ENCODE measurements around the gene LRRC8E.
"Not testable (repeated sequence)": the region's sequence is repeated elsewhere in the genome, so short reads cannot be mapped to it uniquely, and the experiment has no call there.

Gene LRRC8E

DNA sequence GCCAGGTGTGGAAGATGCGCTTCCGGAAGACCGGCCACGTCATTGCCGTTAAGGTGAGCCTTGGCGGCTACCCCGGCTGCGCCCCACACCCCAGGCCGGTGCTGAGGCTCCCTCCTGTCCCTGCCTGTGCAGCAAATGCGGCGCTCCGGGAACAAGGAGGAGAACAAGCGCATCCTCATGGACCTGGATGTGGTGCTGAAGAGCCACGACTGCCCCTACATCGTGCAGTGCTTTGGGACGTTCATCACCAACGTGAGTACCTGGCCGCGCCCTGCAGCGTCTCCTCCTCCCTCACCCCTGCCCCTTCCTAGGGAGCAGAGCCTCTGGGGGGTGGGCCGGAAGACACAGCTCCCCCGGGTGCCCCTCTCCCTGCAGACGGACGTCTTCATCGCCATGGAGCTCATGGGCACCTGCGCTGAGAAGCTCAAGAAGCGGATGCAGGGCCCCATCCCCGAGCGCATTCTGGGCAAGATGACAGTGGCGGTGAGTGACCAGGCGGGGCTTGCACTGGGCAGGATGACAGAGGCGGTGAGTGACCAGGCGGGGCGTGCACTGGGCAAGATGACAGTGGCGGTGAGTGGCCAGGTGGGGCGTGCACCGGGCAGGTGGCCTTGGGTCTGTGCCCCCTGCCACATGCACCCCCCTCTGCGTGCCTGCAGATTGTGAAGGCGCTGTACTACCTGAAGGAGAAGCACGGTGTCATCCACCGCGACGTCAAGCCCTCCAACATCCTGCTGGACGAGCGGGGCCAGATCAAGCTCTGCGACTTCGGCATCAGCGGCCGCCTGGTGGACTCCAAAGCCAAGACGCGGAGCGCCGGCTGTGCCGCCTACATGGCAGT lies 22.2 kb downstream of the LRRC8E start:
- FAIRE-seq: no peak

GRCh38 chr19:7911508-7912143 lies 23.3 kb downstream of the LRRC8E start:
- FAIRE-seq: no peak

GRCh38 chr19:7912144-7912696 lies 23.9 kb downstream of the LRRC8E start:
- no peak for FAIRE-seq

GRCh38 chr19:7912697-7913564 lies 24.6 kb downstream of the LRRC8E start:
- no peak for FAIRE-seq

GRCh38 chr19:7913652-7914051 lies 25.3 kb downstream of the LRRC8E start:
- no peak for FAIRE-seq

DNA sequence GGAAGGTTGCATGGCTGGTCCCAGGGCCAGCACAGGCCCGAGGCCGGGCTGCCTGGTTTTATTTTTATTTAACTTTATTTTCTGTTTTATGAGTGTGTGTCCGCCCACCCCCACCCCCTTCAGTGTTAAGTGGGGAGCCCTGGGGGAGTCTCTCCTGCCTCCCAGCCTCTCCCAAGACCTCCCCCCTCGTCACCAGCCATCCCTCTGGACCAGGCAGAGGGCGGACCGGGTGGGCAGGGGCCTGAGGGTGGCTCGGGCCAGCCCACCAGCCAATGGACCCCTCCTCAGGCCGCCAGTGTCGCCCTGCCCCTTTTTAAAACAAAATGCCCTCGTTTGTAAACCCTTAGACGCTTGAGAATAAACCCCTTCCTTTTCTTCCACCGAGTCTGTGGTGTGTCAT lies 25.8 kb downstream of the LRRC8E start:
- no peak for FAIRE-seq

DNA sequence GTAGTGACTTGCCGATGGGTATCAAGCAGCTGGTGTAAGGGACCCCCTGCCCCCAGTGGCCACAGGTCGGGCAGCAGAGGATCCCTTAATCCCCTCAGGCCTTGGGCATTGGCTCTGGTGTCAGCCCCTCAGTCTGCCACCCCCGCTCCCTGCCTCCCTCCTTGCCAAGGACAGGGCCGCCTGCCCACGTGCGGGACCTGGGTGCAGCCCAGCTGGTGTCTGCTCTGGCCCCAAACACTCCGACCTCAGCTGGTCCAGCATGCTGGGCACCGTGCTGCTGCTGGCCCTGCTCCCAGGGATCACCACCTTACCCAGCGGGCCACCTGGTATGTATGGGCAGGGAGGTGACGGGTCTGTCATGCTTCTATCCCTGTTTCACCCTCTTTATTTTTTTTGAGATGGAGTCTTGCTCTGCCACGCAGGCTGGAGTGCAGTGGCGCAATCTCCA lies 26.3 kb downstream of the LRRC8E start, which contains the start of gene TGFBR3L:
TSS of gene TGFBR3L (plus strand) at position 233 of the 448 bp plus-strand sequence.
- no peak for FAIRE-seq

DNA sequence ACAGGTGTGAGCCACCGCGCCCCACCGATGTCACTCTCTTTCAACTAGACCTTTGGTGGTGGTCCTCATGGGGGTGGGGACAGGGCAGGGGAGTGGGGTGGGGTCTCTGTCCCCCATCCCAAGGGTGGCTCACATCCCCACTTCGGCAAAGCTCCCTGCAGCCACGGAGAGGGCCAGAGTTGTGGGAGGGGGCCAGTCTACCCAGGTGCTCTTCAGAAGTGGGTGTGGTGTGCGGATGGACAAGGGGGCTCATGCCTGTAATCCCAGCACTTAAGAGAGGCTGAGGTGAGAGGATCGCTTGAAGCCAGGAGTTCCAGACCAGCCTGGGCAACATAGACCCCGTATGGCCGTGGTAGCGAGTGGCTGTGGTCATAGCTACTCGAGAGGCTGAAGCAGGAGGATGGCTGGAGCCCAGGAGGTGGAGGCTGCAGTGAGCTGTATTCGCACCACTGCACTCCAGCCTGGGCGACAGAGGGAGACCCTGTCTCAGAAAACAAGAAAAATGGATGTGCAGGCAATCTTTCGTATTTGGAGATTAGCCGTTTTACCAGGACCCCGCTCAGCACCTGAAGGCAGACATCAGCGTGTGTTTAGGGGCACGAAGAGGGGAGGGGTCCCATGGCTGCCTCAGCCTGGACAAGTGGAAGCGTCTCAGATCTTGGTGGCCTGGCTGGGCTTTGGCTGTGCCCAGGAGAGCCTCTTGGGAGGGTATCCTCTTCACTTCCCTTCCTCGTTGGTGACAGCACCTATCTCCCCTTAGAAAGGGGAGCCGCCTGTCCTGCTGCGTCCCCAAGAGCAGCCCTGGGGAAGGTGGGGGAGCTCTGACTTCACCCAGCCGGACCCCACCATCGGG lies 27.2 kb downstream of the LRRC8E start:
- FAIRE-seq: no peak

GRCh38 chr19:7916103-7916954 lies 28.0 kb downstream of the LRRC8E start:
- no peak for FAIRE-seq

- no peak for FAIRE-seq
Measured at GRCh38 chr19:7916955-7917266, 28.6 kb downstream of the LRRC8E start.

GRCh38 chr19:7917267-7918061 lies 29.2 kb downstream of the LRRC8E start:
- FAIRE-seq: no peak

- not testable (repeated sequence) for FAIRE-seq
Measured at GRCh38 chr19:7918062-7918614, 29.8 kb downstream of the LRRC8E start.

GRCh38 chr19:7918615-7919421 lies 30.5 kb downstream of the LRRC8E start:
- no peak for FAIRE-seq

GRCh38 chr19:7919610-7920518 lies 31.6 kb downstream of the LRRC8E start, which contains the start of gene SNAPC2:
Gene SNAPC2, plus strand, starts transcription at chr19:7920338. Its CDS starts 29 bp downstream, at chr19:7920367.
- FAIRE-seq: peak; percentile 55

- FAIRE-seq: no peak
Measured at GRCh38 chr19:7920519-7921301, 32.4 kb downstream of the LRRC8E start.

DNA sequence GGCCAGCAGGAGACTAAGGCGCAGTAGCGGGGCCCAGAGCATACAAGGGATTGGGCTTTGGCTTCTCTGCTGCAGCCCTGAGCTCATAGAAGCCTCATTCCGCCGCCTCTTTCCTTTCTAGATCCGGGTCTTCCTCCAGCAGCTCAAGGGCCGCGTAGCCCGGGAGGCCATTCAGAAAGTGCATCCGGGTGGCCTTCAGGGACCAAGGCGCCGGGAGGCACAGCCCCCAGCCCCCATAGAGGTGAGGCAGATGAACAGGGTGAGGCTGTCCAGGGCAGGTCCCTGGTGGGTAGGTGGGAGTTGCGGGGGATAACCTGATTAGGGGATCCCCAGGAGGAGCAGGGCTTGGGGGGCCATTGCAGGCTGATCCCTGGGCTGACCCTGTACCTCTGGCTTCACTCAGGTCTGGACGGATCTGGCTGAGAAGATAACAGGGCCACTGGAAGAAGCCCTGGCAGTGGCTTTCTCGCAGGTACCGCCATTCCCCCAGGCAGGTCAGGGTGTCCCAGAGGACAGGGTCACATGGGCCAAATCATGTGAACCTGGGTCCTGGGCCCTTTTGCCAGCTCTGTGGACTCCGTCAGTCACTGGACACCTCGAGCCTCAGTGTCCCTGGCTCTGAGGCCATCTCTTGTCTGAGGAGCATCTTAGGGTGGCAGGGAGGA lies 33.1 kb downstream of the LRRC8E start:
- FAIRE-seq: no peak

All from A204.1 (cell line).